ENCODE data around the gene XNDC1N.

XNDC1N gene

GRCh38 chr11:71927820-71928736 lies at the start of gene XNDC1N:
Gene XNDC1N (minus strand): TSS chr11:71928594. CDS start chr11:71923353, 5,241 bp downstream.
- DNase-seq = peak; percentile 67 to 74

DNA sequence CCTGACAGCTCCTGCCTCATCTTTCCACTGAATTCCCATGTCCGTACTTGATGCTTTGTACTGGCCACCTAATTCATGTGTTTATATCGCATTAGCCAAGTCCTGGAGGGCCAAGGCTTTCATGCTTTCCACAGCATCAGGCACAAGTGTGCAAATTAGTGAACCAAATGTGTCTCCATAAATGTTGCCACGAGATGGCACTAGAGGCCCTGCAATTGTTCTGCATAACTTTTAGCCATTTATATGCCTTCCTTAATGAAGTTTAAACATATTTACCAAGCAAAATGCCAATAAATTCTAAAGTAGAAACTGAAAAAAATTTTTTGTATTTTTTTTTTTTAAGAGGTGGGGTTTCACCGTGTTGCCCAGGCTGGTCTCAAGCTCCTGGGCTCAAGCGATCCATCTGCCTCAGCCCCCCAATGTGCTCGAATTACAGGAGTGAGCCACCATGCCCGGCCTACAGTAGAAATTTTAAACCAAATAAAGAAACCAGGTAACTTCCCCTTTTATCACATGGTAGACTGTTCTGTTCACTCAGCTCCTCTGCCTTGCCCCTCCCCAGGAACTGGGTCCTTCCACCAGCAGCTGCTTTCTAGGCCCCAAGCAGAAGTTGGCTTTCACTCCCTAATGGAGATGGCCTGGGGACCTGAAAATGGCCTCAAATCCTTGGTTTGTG lies 49.5 kb upstream of the XNDC1N start:
- DNase-seq = peak; percentile 41 to 61

GRCh38 chr11:71977090-71977489 lies 48.7 kb upstream of the XNDC1N start:
- DNase-seq = no peak

- DNase-seq = no peak
Observed at GRCh38 chr11:71976551-71976950, 48.2 kb upstream of the XNDC1N start.

DNA sequence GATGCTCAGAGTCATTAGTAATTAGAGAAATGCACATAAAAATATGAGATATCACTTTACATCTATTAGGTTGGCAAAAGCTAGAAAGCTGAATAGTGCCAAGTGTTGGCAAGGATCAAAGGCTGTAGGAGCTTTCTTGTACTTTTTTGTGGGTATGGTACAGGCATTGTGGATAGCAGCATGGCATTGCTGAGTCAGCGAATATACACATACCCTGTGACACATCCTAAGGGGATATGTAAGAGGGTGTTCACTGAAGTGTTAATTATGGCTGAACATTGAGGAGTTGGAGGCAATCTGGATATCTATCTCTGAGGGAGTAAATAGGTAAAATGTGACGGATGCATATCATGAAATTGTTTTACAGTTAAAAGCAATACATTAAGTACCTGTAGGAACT lies 43.3 kb upstream of the XNDC1N start:
- no peak for DNase-seq

GRCh38 chr11:71964641-71965040 lies 36.2 kb upstream of the XNDC1N start:
- DNase-seq = no peak

- DNase-seq = no peak
Observed at GRCh38 chr11:71963468-71963867, 35.1 kb upstream of the XNDC1N start.

- DNase-seq = no peak
Observed at GRCh38 chr11:71962428-71963038, 34.1 kb upstream of the XNDC1N start.

DNA sequence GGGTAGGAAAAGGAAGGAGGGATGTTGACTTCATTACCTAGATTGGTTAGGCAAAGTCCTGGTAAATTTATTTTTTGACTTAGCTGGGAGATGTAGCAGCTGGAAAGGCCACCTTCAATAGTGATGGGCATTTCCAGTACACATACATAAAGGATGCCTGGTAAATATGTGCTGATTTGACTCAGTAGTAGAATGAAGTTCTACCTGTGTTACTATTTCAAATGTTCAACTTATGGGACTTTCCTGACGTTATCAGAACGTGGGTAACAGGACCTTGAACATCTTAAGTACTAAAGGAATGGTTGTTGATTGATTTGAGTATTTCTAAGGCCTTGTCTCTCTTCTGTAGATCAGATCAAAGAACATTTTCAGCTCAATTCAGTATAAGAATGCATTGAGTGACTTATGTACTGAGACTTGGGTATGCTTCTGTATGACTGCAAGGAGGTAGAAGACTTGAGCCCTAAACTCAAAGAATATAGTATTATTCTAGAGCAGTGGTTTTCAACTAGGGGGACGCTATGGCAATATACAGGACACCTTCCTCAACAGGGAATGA lies 27.6 kb upstream of the XNDC1N start:
- DNase-seq = no peak

DNA sequence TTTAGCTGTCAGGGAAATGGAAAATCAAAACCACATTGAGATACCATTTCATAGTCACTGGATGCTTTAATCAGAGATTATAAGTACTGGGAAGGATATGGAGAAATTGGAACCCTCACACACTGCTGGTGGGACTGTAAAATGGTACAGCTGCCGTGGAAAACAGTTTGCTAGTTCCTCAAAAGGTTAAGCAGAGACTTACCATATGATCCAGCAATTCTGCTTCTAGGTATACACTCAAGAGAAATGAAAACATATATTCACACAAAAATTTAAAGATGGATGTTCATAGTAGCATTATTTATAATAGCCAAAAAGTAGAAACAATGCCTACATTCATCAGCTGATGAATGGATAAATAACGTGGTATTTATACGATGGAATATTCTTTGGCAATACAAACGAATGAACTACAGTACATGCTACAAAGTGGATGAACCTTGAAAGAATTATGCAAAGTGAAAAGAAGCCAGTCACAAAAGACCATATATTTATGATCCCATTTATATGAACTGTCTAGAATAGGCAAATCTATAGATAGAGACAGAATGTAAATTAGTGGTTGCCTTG lies 23.4 kb upstream of the XNDC1N start:
- no peak for DNase-seq

DNA sequence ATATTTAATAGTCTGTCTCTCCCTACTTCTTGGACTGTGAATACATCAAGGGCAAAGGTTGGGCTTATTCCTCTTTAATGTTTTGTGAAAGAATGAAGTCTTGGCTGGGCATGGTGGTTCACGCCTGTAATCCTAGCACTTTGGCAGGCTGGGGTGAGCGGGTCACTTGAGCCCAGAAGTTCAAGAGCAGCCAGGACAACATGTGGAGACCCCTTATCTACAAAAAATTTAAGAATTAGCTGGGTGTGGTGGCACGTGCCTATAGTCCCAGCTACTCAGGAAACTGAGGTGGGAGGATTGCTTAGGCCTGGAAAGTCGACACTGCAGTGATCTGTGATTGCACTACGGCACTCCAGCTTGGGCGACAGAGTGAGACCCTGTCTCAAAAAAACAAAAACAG lies 20.6 kb upstream of the XNDC1N start:
- DNase-seq = no peak

DNA sequence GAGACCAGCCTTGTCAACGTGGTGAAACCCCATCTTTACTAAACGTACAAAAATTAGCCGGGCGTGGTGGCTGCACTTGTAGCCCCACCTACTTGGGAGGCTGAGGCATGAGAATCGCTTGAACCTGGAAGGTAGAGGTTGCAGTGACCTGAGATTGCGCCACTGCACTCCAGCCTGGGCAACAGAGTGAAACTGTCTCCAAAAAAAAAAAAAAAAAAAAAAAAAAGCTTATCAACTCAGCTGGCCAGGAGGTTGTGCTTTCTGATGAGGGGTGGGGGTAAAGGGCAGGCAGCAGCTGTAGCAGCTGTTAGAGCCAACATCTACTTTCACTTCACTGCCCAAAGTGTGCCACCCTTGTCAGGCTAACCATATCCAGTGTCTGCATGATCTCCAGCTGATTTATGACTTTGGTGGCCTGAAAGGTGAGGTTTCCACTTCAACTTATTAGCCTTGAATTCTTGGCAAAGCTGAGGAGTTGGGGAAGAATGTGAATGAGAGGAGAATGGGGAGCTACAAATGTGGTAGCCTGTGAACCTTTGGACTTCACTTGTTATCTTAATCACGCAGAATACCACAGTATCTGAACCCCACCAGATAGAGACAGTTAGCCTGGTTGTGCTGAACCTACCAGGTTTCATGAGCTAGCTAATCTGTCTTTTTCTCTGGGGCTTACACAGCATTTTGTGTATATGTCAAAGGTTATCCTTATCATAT lies 20.1 kb upstream of the XNDC1N start:
- no peak for DNase-seq

GRCh38 chr11:71947498-71947897 lies 19.1 kb upstream of the XNDC1N start:
- DNase-seq = no peak

DNA sequence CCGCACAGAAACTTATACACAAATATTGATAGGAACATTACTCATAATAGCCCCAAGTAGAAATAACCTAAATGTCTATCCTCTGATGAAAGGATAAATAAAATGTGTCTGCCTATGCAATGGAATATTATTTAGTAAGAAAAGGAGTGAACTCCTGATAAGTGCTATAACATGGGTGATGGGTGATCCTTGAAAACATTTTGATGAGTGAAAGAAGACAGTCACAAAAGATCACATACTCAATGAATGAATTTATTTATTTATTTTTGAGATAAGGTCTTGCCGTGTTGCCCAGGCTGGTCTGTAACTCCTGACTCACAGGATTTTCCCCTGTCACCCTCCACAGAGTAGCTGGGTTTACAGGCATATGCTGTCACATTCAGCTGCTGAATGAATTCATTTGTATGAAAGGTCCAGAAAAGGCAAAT lies 17.8 kb upstream of the XNDC1N start:
- peak in 1 of 2 experiments; percentile 25 for DNase-seq

GRCh38 chr11:71940561-71941219 lies 12.3 kb upstream of the XNDC1N start:
- DNase-seq = no peak

DNA sequence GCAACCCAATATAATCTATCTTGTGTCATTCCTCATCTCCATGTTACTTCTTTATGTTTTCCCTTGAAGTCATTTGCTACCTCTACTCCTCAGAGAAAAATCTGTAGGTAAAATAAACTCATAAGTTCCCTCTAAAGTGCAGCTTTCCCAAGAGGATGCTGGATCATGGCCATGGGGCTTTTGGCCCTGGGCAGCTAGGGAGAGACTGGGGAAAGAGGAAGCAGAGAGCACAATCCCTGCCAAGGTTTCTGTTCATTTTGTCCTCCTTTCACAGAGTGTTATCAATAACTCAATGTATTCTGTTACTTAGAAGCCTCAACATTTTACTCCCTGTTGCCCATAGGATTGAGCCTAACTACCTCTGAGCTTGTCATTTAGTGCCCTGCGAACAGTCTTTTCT lies 9.4 kb upstream of the XNDC1N start:
- no peak for DNase-seq

GRCh38 chr11:71936825-71937224 lies 8.4 kb upstream of the XNDC1N start:
- DNase-seq = no peak

DNA sequence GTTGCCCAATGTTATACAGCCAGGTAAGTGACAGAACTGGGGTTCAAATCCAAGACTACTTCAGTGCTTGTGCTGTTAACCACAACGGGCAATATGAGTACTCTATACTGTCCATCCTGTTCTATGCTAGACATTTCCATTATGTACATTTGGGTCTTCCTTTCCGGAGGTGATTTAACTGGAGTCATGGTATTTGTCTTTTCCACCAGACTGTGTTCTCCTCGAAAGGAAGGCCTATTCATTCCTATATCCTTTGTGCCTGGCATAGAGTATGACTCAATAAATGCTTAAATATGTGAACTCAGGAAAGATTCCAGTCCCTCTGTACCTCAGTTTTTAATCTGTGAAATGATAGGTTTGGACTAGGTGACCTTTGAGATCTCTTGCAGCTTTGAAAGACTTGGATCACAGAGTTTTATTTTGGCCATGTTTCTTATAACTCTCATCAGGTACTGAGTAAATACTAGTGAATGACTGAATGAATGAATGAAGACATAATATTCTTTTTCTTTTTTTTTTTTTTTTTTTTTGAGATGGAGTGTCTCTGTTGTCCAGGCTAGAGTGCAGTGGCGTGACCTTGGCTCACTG lies 7.0 kb upstream of the XNDC1N start:
- no peak for DNase-seq

DNA sequence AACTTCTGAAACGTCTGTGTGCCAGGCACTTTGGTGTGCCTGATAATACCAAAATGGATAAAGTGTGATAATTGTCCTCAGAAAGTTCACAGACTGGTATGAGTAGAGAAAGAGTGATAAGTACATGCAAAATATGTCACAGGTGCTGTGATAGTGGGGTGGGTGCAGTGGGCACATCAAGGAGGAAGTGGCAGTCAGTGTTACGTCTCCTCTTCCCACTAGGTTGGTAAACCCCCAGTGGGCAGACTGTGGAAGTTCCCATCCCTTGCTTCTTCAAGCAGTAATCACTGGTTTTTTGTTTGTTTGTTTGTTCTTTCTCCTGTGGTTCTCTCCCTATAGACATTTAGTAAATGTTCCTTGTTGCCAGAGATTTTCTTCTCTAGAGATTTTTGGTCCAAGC lies 5.8 kb upstream of the XNDC1N start:
- DNase-seq = no peak

- no peak for DNase-seq
Observed at GRCh38 chr11:71933141-71933933, 4.9 kb upstream of the XNDC1N start.

DNA sequence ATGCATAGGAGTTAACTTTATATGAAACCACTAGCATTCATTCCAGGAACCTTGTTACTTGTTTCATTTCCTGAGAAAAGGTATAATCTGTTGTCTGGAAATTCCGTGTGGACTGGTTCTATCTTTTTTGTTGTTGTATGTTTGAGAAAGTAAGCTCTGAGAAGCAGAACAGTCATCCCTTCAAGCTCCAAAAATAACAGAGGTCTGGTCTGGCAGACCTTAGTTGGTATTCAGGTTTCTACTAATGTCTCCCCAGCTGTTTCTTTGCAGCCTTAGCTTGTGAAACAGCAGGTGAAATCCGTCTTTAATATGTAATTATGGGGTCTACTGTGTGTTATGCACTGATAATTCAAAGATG lies 2.8 kb upstream of the XNDC1N start:
- no peak for DNase-seq
